Naive thymus-derived CD8-positive, alpha-beta T cell (primary cell): ENCODE results near the gene HDAC4. TPM values are rescaled to one million over a fixed set of nuclear protein-coding genes. Genes with fewer than 3 reads are reported as not detected.

Experiments
- ATAC-seq, 2 donors: fragments of 150-1000 bp; cut with Tn5 transposase in 1 of 2; sonication (Bioruptor Pico), chemical (Tn5 transposase) in 1 of 2; 1 replicate in 1 of 2; 2 replicates in 1 of 2; pipeline ENCODE4 v1.10.0; 2021; ENCODE audit warnings: mild to moderate bottlenecking in 2 of 2, moderate library complexity in 2 of 2
- POLR2A ChIA-PET: fragments of 350-600 bp; sonication (Branson Sonifier 250); formaldehyde crosslinking; loops from one replicate; lab custom pipeline; 2021; ENCODE audit warnings: antibody characterized with exemption; lab: Charles Lee
- DNase-seq, 10 donors: peaks; one replicate each; pipeline versions ENCODE4 v3.0.0 to v3.0.0-alpha.2; 2020 to 2022
- H3K27ac Mint-ChIP-seq, 10 donors: one replicate each; pipeline ENCODE4 v1.8.0; 2020 to 2022; ENCODE audit warnings: mild to moderate bottlenecking in 10 of 10, mixed read lengths in 10 of 10, moderate library complexity in 4 of 10, inconsistent platforms in 1 of 10
- H3K27me3 Mint-ChIP-seq, 5 donors: one replicate each; pipeline ENCODE4 v1.8.0; 2021 to 2022; ENCODE audit warnings: mixed read lengths in 5 of 5
- H3K36me3 Mint-ChIP-seq, 3 donors: one replicate each; pipeline ENCODE4 v1.8.0; 2020 to 2022; ENCODE audit warnings: mixed read lengths in 3 of 3, mild to moderate bottlenecking in 2 of 3, inconsistent platforms in 1 of 3
- H3K4me1 Mint-ChIP-seq, 4 donors: one replicate each; pipeline ENCODE4 v1.8.0; 2021 to 2022; ENCODE audit warnings: mixed read lengths in 4 of 4
- H3K4me3 Mint-ChIP-seq, 10 donors: one replicate each; pipeline ENCODE4 v1.8.0; 2020 to 2022; ENCODE audit warnings: mild to moderate bottlenecking in 10 of 10, mixed read lengths in 10 of 10, moderate library complexity in 6 of 10, inconsistent platforms in 1 of 10
- H3K9me3 Mint-ChIP-seq, 9 donors: one replicate each; pipeline ENCODE4 v1.8.0; 2020 to 2022; ENCODE audit warnings: mixed read lengths in 9 of 9, mild to moderate bottlenecking in 3 of 9, inconsistent platforms in 1 of 9, moderate library complexity in 1 of 9
- polyA plus RNA-seq, 3 donors: library from polyadenylated mRNA; unstranded; fragments of 300-500 nt; fragmentation: Illumina TruSeq; gene quantifications; one replicate each; pipeline ENCODE4 v1.2.3, GENCODE V29; 2021
- total RNA-seq, 8 experiments: library from RNA in 2 of 8; stranded (reverse) in 2 of 8; gene quantifications; one replicate each; pipeline ENCODE4 v1.2.3 and lab custom pipeline; 2021 to 2026

HDAC4 gene
- total and polyA plus RNA-seq, 5 experiments from 2014 or later = 2.8 to 37.3 (median 10.1) TPM

- no peaks in the 10 kb centered on the region for H3K27me3 Mint-ChIP-seq
- H3K9me3 Mint-ChIP-seq = peaks cover 0 to 14% (median 7%) of the 10 kb centered on the region in 9 donors
- ATAC-seq = no peak
- peaks cover 0 to 15% (median 13%) of the 10 kb centered on the region in 3 donors for H3K36me3 Mint-ChIP-seq
- DNase-seq = no peak
- H3K4me3 Mint-ChIP-seq = no peak overlapping the region
- POLR2A ChIA-PET = no interaction called here
- peak overlapping the region in 3 of 10 donors; percentile 33 to 77 (median 35) for H3K27ac Mint-ChIP-seq
- H3K4me1 Mint-ChIP-seq = peaks cover 15 to 39% (median 19%) of the 10 kb centered on the region in 4 donors
Measured at GRCh38 chr2:239359196-239359912, 41.5 kb downstream of the HDAC4 start.

GRCh38 chr2:239358062-239358754, 42.6 kb downstream of the HDAC4 start:
- no peak for DNase-seq
- POLR2A ChIA-PET = no interaction called here
- H3K27ac Mint-ChIP-seq = peak overlapping the region in 3 of 10 donors; percentile 7 to 38 (median 17)

DNA sequence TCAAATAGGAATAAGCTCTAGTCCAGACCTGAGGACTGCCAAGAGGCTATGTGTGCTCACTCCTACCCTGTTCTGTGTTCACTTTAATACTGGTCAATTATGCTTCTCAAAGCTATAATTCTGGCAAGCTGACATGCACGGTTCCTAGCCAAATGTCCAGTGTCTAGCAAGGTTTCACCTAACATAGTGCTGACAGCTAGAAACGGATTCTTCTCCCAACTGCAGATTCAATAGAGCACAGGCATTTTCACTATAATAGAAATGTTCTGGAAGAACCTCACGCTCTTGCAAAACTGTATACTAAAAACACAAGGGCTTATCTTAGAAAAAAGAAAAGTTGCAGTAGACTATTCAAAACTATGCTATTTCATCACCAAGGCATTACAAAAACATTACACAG, 45.1 kb downstream of the HDAC4 start:
- ATAC-seq = no peak
- peaks cover 13 to 25% (median 23%) of the 10 kb centered on the region in 3 donors for H3K36me3 Mint-ChIP-seq
- H3K4me1 Mint-ChIP-seq = peaks cover 0 to 17% (median 9%) of the 10 kb centered on the region in 4 donors
- DNase-seq = no peak
- H3K4me3 Mint-ChIP-seq = no peak overlapping the region
- no peak overlapping the region for H3K27ac Mint-ChIP-seq
- H3K9me3 Mint-ChIP-seq = peaks cover 0 to 14% (median 7%) of the 10 kb centered on the region in 9 donors
- no peaks in the 10 kb centered on the region for H3K27me3 Mint-ChIP-seq
- POLR2A ChIA-PET = interaction anchor here (1.0 kb wide), 1 partner anchor 42 kb away, joined by 3 read pairs; no protein-coding TSS in a partner anchor

More at GRCh38 chr2:239358062-239358754, 42.6 kb downstream of the HDAC4 start:
- Mint-ChIP-seq H3K9me3 (peaks cover 0 to 14% (median 7%) of the 10 kb centered on the region in 9 donors), H3K4me1 (peaks cover 3 to 28% (median 12%) of the 10 kb centered on the region in 4 donors), H3K27me3 (no peaks in the 10 kb centered on the region), H3K36me3 (peaks cover 0 to 15% (median 13%) of the 10 kb centered on the region in 3 donors), H3K4me3 (no peak overlapping the region)
- no peak for ATAC-seq

DNA sequence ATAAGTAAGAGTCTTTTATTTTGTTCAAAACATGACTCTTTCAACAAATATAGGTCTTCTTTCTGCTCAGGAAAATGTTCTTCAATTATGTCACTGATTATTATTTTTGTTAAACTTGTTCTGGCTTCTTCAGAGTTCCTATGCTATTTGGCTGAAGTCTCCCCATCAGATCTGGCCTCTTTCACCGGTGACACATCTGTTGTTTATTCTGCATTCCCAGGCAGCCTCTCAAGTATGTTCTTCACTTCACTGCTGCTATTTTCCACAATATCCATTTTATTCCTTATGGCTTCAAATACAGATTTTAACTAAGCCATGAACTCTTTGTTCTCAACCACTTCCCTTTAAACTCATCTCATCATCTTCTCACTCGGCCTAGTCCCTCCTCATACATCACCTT, 45.7 kb downstream of the HDAC4 start:
- H3K27me3 Mint-ChIP-seq = no peaks in the 10 kb centered on the region
- H3K9me3 Mint-ChIP-seq = peaks cover 0 to 14% (median 7%) of the 10 kb centered on the region in 9 donors
- POLR2A ChIA-PET = interaction anchor here (1.0 kb wide), 1 partner anchor 43 kb away, joined by 3 read pairs; no protein-coding TSS in a partner anchor
- H3K36me3 Mint-ChIP-seq = peaks cover 13 to 26% (median 25%) of the 10 kb centered on the region in 3 donors
- ATAC-seq = no peak
- peak overlapping the region in 1 of 10 donors; percentile 18 for H3K27ac Mint-ChIP-seq
- no peak for DNase-seq
- H3K4me3 Mint-ChIP-seq = no peak overlapping the region
- H3K4me1 Mint-ChIP-seq = peaks cover 0 to 15% (median 9%) of the 10 kb centered on the region in 4 donors

DNA sequence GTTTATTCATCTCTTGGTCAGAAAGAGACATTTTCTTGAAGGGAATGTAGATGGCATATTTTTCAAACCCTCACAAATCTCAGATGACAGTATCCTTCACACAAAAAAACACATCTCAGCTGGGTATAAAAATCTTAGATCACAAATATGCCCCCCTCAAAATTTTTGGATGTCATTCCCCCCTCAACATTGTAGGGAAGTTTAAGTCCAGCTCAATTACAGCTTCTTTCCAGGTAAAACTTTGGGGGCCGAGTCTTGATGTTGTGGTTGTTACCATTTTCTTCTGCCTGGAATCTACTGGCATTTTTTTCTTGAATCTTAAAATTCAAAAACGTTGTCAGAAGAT, 46.1 kb downstream of the HDAC4 start:
- Mint-ChIP-seq H3K4me3 (no peak overlapping the region), H3K4me1 (peaks cover 0 to 15% (median 8%) of the 10 kb centered on the region in 4 donors), H3K27me3 (no peaks in the 10 kb centered on the region), H3K9me3 (peaks cover 0 to 14% (median 7%) of the 10 kb centered on the region in 9 donors), H3K27ac (no peak overlapping the region), H3K36me3 (peaks cover 13 to 26% (median 25%) of the 10 kb centered on the region in 3 donors)
- POLR2A ChIA-PET = no interaction called here
- no peak for DNase-seq
- ATAC-seq = no peak

- Mint-ChIP-seq H3K27me3 (no peaks in the 10 kb centered on the region), H3K4me3 (no peak overlapping the region), H3K27ac (peak overlapping the region in 2 of 10 donors; percentile 28 to 61), H3K9me3 (peaks cover 0 to 14% (median 7%) of the 10 kb centered on the region in 9 donors), H3K36me3 (peaks cover 13 to 28% (median 26%) of the 10 kb centered on the region in 3 donors), H3K4me1 (peaks cover 0 to 15% (median 7%) of the 10 kb centered on the region in 4 donors)
- DNase-seq (no peak), ATAC-seq (no peak)
- POLR2A ChIA-PET = interaction anchor here (0.6 kb wide), 1 partner anchor 196 kb away, joined by 4 read pairs; no protein-coding TSS in a partner anchor
Measured at GRCh38 chr2:239354132-239354790, 46.6 kb downstream of the HDAC4 start.

GRCh38 chr2:239353692-239354091, 47.1 kb downstream of the HDAC4 start:
- no peak overlapping the region for H3K4me3 Mint-ChIP-seq
- DNase-seq = no peak
- no peaks in the 10 kb centered on the region for H3K27me3 Mint-ChIP-seq
- H3K36me3 Mint-ChIP-seq = peaks cover 13 to 30% (median 26%) of the 10 kb centered on the region in 3 donors
- no peak for ATAC-seq
- H3K9me3 Mint-ChIP-seq = peaks cover 0 to 14% (median 7%) of the 10 kb centered on the region in 9 donors
- H3K27ac Mint-ChIP-seq = peak overlapping the region in 2 of 10 donors; percentile 28 to 61
- H3K4me1 Mint-ChIP-seq = peaks cover 0 to 14% (median 7%) of the 10 kb centered on the region in 4 donors
- POLR2A ChIA-PET = interaction anchor here (0.6 kb wide), 1 partner anchor 196 kb away, joined by 4 read pairs; no protein-coding TSS in a partner anchor

- no peak overlapping the region for H3K4me3 Mint-ChIP-seq
- no peaks in the 10 kb centered on the region for H3K27me3 Mint-ChIP-seq
- DNase-seq = no peak
- H3K27ac Mint-ChIP-seq = peak overlapping the region in 3 of 10 donors; percentile 31 to 83 (median 37)
- POLR2A ChIA-PET = no interaction called here
- peaks cover 0 to 8% (median 5%) of the 10 kb centered on the region in 4 donors for H3K4me1 Mint-ChIP-seq
- peaks cover 0 to 14% (median 7%) of the 10 kb centered on the region in 9 donors for H3K9me3 Mint-ChIP-seq
- no peak for ATAC-seq
- H3K36me3 Mint-ChIP-seq = peaks cover 13 to 37% (median 22%) of the 10 kb centered on the region in 3 donors
Measured at GRCh38 chr2:239351687-239352086, 49.1 kb downstream of the HDAC4 start.

GRCh38 chr2:239349453-239350135, 51.2 kb downstream of the HDAC4 start:
- Mint-ChIP-seq H3K36me3 (peaks cover under 1 to 40% (median 13%) of the 10 kb centered on the region in 3 donors), H3K27me3 (no peaks in the 10 kb centered on the region), H3K4me1 (peaks cover 0 to 8% (median 5%) of the 10 kb centered on the region in 4 donors), H3K27ac (peak overlapping the region in 1 of 10 donors; percentile 49), H3K4me3 (no peak overlapping the region), H3K9me3 (peaks cover 0 to 5% (median 0%) of the 10 kb centered on the region in 9 donors)
- ATAC-seq (no peak), DNase-seq (no peak)
- POLR2A ChIA-PET = interaction anchor here (1.0 kb wide), 1 partner anchor 20 kb away, joined by 4 read pairs; no protein-coding TSS in a partner anchor

GRCh38 chr2:239348563-239349452, 52.0 kb downstream of the HDAC4 start:
- no peaks in the 10 kb centered on the region for H3K27me3 Mint-ChIP-seq
- ATAC-seq = no peak
- DNase-seq = no peak

GRCh38 chr2:239346676-239347075, 54.1 kb downstream of the HDAC4 start:
- no peak overlapping the region for H3K27ac Mint-ChIP-seq
- DNase-seq = no peak
- no peak overlapping the region for H3K4me3 Mint-ChIP-seq
- peaks cover 0 to 39% (median 16%) of the 10 kb centered on the region in 3 donors for H3K36me3 Mint-ChIP-seq
- no peak for ATAC-seq
- no peaks in the 10 kb centered on the region for H3K27me3 Mint-ChIP-seq
- POLR2A ChIA-PET = no interaction called here
- peaks cover 0 to 5% (median 1%) of the 10 kb centered on the region in 4 donors for H3K4me1 Mint-ChIP-seq
- H3K9me3 Mint-ChIP-seq = peaks cover 0 to 2% (median 0%) of the 10 kb centered on the region in 9 donors

More at GRCh38 chr2:239348563-239349452, 52.0 kb downstream of the HDAC4 start:
- Mint-ChIP-seq H3K36me3 (peaks cover 0 to 47% (median 11%) of the 10 kb centered on the region in 3 donors), H3K27ac (peak overlapping the region in 4 of 10 donors; percentile 37 to 66 (median 48)), H3K4me1 (peaks cover 0 to 8% (median 5%) of the 10 kb centered on the region in 4 donors), H3K4me3 (no peak overlapping the region), H3K9me3 (no peaks in the 10 kb centered on the region)
- POLR2A ChIA-PET = no interaction called here
